HL-60 (cell line): ENCODE results near the gene L3MBTL4.

Source experiments
- DNase-seq, 2 experiments: peaks; one replicate each; pipeline ENCODE4 v3.0.0-alpha.2; 2010 to 2020; ENCODE audit warnings: low read depth in 1 of 2, low spot score in 1 of 2
- H3K27ac ChIP-seq: fragments of 250-450 bp; sonication (Bioruptor Pico); replicated peaks from 2 replicates; pipeline ENCODE4 v1.5.1; 2020; ENCODE audit warnings: mild to moderate bottlenecking, moderate library complexity
- H3K27me3 ChIP-seq: fragments of 250-450 bp; sonication (Bioruptor Pico); 2 replicates; pipeline ENCODE4 v1.5.1; 2021; ENCODE audit warnings: mild to moderate bottlenecking, moderate library complexity; ENCODE audit not compliant: insufficient read depth, poor library complexity, severe bottlenecking
- H3K4me3 ChIP-seq: replicated peaks from 2 replicates; pipeline ENCODE4 v1.5.1; 2011; ENCODE audit warnings: mild to moderate bottlenecking, control low read depth, low read length; ENCODE audit not compliant: insufficient read depth
- GABPA ChIP-seq: IDR thresholded peaks from 2 replicates; pipeline ENCODE4 v1.6.1; 2012; ENCODE audit warnings: low read depth
- POLR2AphosphoS5 ChIP-seq: IDR thresholded peaks from 2 replicates; pipeline ENCODE4 v1.6.1; 2012; ENCODE audit warnings: low read depth
- SPI1 ChIP-seq: IDR thresholded peaks from 2 replicates; pipeline ENCODE4 v1.6.1; 2012; ENCODE audit warnings: low read depth, mild to moderate bottlenecking, borderline replicate concordance
- TF ChIP-seq, protein P1 (sequence below): IDR thresholded peaks from 2 replicates; pipeline ENCODE4 v1.6.1; 2012; ENCODE audit warnings: low read depth; ENCODE audit not compliant: insufficient replicate concordance
- TF ChIP-seq, protein P2 (sequence below): IDR thresholded peaks from one replicate; pipeline ENCODE4 v1.5.1; 2011; ENCODE audit warnings: low read length, control low read depth, inconsistent platforms; ENCODE audit not compliant: insufficient read depth

Gene L3MBTL4

DNA sequence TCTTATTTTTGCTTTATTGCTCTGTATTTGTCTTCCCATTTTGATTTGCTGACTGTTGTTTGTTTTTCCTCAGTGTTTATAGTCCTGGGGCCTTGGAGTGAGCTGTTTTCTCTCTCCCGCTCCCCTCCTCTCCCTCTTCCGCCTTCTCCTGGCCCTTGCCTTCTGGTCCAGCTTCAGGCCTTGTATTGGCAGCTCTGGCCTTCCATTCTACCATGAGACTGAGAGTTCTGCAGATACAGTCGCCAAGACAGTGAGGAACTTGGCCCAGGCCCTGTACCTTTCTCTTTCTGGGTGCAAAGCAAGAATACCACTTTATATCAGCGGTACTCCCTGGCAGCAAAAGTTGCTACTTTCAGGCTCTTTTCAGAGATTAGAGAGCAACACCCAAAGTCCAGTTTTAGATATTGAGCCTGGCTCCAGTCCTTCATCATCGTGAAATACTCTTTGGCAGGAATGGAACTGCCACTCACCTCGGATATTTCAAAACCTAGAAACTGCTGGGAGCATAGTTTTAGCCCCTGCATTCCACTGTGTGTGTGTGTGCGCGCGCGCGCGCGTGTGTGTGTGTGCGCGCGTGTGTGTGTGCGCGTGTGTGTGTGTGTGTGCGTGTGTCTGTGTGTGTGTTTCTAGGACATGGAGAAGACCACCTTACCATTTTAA, 17.1 kb upstream of the L3MBTL4 start:
- no peak for TF ChIP-seq SPI1
- TF ChIP-seq, protein P1, sequence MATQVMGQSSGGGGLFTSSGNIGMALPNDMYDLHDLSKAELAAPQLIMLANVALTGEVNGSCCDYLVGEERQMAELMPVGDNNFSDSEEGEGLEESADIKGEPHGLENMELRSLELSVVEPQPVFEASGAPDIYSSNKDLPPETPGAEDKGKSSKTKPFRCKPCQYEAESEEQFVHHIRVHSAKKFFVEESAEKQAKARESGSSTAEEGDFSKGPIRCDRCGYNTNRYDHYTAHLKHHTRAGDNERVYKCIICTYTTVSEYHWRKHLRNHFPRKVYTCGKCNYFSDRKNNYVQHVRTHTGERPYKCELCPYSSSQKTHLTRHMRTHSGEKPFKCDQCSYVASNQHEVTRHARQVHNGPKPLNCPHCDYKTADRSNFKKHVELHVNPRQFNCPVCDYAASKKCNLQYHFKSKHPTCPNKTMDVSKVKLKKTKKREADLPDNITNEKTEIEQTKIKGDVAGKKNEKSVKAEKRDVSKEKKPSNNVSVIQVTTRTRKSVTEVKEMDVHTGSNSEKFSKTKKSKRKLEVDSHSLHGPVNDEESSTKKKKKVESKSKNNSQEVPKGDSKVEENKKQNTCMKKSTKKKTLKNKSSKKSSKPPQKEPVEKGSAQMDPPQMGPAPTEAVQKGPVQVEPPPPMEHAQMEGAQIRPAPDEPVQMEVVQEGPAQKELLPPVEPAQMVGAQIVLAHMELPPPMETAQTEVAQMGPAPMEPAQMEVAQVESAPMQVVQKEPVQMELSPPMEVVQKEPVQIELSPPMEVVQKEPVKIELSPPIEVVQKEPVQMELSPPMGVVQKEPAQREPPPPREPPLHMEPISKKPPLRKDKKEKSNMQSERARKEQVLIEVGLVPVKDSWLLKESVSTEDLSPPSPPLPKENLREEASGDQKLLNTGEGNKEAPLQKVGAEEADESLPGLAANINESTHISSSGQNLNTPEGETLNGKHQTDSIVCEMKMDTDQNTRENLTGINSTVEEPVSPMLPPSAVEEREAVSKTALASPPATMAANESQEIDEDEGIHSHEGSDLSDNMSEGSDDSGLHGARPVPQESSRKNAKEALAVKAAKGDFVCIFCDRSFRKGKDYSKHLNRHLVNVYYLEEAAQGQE = no peak
- TF ChIP-seq GABPA = no peak
- TF ChIP-seq, protein P2, sequence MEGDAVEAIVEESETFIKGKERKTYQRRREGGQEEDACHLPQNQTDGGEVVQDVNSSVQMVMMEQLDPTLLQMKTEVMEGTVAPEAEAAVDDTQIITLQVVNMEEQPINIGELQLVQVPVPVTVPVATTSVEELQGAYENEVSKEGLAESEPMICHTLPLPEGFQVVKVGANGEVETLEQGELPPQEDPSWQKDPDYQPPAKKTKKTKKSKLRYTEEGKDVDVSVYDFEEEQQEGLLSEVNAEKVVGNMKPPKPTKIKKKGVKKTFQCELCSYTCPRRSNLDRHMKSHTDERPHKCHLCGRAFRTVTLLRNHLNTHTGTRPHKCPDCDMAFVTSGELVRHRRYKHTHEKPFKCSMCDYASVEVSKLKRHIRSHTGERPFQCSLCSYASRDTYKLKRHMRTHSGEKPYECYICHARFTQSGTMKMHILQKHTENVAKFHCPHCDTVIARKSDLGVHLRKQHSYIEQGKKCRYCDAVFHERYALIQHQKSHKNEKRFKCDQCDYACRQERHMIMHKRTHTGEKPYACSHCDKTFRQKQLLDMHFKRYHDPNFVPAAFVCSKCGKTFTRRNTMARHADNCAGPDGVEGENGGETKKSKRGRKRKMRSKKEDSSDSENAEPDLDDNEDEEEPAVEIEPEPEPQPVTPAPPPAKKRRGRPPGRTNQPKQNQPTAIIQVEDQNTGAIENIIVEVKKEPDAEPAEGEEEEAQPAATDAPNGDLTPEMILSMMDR = no peak
- no peak for TF ChIP-seq POLR2AphosphoS5
- no peaks in the 10 kb centered on the region for H3K27me3 ChIP-seq
- H3K27ac ChIP-seq = no peak overlapping the region

DNA sequence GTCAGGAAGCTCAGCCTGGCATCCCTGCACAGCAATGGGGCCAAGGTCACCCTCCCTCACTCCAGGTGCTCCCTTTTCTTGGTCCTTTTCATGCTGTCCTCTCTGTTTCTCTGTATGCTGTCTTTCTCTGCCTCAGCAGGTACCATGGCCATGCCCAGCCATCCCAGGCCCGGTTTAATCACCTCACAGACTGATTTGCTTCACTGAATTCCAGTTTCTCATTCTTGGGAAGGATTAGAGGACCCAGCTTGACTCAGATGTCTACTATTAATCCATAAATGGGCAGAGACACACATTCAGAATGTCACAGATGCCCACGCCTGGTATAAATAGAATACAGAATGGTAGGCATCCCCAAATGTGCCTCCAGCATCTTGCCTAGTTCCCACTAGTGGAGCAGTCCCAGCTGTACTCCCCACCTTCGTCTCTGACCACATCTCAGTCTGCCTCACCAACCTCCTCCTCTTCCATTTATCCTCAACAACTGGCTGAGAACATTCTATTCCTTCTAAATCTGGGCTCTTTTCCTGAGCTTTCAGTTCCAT, 14.2 kb upstream of the L3MBTL4 start:
- H3K4me3 ChIP-seq = no peak overlapping the region
- H3K27me3 ChIP-seq = no peaks in the 10 kb centered on the region
- TF ChIP-seq, protein P2 = no peak
- TF ChIP-seq POLR2AphosphoS5 (no peak), GABPA (no peak), SPI1 (no peak)
- TF ChIP-seq, protein P1 = no peak
- H3K27ac ChIP-seq = no peak overlapping the region
- DNase-seq = no peak

More for the DNA sequence above, 17.1 kb upstream of the L3MBTL4 start:
- no peak for DNase-seq
- H3K4me3 ChIP-seq = no peak overlapping the region

DNA sequence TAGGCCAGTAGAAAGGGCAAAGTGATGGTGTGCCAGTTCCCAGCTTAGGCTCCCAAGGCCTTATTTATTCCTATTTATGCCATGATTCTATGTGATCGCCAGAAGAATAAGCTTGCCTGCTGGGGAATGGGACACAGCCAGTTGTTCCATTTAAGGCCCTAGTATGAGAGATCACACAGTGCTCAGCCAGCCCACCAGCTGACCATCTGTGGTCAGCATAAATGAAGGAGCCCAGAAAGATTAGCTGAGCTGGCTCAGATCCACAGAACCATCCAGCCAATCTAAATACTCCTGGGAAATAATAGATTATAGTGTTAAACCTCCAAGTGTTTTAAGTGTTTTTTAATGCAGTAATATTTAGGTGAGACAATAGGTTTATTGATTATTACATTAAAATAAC, 12.6 kb upstream of the L3MBTL4 start:
- no peak for DNase-seq
- no peak overlapping the region for H3K4me3 ChIP-seq
- TF ChIP-seq SPI1 (no peak), GABPA (no peak), POLR2AphosphoS5 (no peak)
- TF ChIP-seq, protein P1 = no peak
- TF ChIP-seq, protein P2 = no peak
- H3K27me3 ChIP-seq = no peaks in the 10 kb centered on the region
- H3K27ac ChIP-seq = no peak overlapping the region
